B cell (primary cell): ENCODE measurements around the gene AGO3. TPM values are rescaled to one million over a fixed set of nuclear protein-coding genes. Genes with fewer than 3 reads are reported as not detected.

Source experiments
- ATAC-seq: fragments of 200-7000 bp; cut with Tn5 transposase; one replicate; pipeline ENCODE4 v1.10.0; 2021; ENCODE audit warnings: low read depth, mild to moderate bottlenecking, moderate number of reproducible peaks, moderate library complexity
- CTCF ChIA-PET: fragments of 350-600 bp; sonication (Branson Sonifier 250); formaldehyde crosslinking; loops from one replicate; lab custom pipeline; 2021; ENCODE audit warnings: antibody characterized with exemption, inconsistent platforms; lab: Charles Lee
- POLR2A ChIA-PET: fragments of 350-600 bp; sonication (Branson Sonifier 250); formaldehyde crosslinking; loops from one replicate; lab custom pipeline; 2021; ENCODE audit warnings: antibody characterized with exemption; lab: Charles Lee
- DNase-seq: peaks from one replicate; pipeline ENCODE4 v3.0.0; 2013
- H2AFZ ChIP-seq: 2 replicates; pipeline ENCODE4 v1.6.1; 2012; ENCODE audit warnings: mild to moderate bottlenecking, low read depth, low read length; ENCODE audit not compliant: insufficient read depth, poor library complexity, severe bottlenecking
- H3K27ac ChIP-seq, 2 donors: 1 replicate in 1 of 2; 2 replicates in 1 of 2; pipeline ENCODE4 v1.5.1; 2012 to 2013; ENCODE audit warnings: low read length in 2 of 2, mild to moderate bottlenecking in 2 of 2, moderate library complexity in 1 of 2
- H3K27me3 ChIP-seq, 4 experiments: fragments of 200-600 bp in 1 of 4; sonication (generic) in 1 of 4; replicated peaks in 1 of 4; 1 replicate in 2 of 4; 2 replicates in 2 of 4; pipeline versions ENCODE4 v1.6.1 to v1.7.0; 2013 to 2016; ENCODE audit warnings: low read length in 3 of 4, mild to moderate bottlenecking in 2 of 4, mixed read lengths in 1 of 4, moderate library complexity in 1 of 4; ENCODE audit not compliant: insufficient read depth in 4 of 4, control insufficient read depth in 3 of 4; ENCODE audit errors: control extremely low read depth in 1 of 4
- H3K36me3 ChIP-seq, 2 experiments: replicated peaks in 1 of 2; 1 replicate in 1 of 2; 2 replicates in 1 of 2; pipeline versions ENCODE4 v1.6.1 to v1.7.1; 2013; ENCODE audit warnings: low read length in 1 of 2; ENCODE audit not compliant: insufficient read depth in 2 of 2, control insufficient read depth in 1 of 2; ENCODE audit errors: control extremely low read depth in 1 of 2, extremely low read depth in 1 of 2
- H3K4me1 ChIP-seq, 2 donors: fragments of 200-600 bp in 1 of 2; sonication (generic) in 1 of 2; 1 replicate in 1 of 2; 2 replicates in 1 of 2; pipeline versions ENCODE4 v1.5.1 to v1.6.1; 2013 to 2017; ENCODE audit warnings: low read length in 2 of 2; ENCODE audit not compliant: control insufficient read depth in 2 of 2, insufficient read depth in 2 of 2
- H3K4me2 ChIP-seq: replicated peaks from 2 replicates; pipeline ENCODE3; 2012; ENCODE audit warnings: mild to moderate bottlenecking, low read depth, low read length; ENCODE audit not compliant: poor library complexity, severe bottlenecking
- H3K4me3 ChIP-seq, 5 experiments: fragments of 200-600 bp in 1 of 5; sonication (generic) in 1 of 5; 1 replicate in 3 of 5; 2 replicates in 2 of 5; pipeline versions ENCODE4 v1.5.1 to v1.7.0; 2011 to 2016; ENCODE audit warnings: low read length in 4 of 5, mild to moderate bottlenecking in 4 of 5, low read depth in 2 of 5, control low read depth in 1 of 5, moderate library complexity in 1 of 5; ENCODE audit not compliant: insufficient read depth in 1 of 5; ENCODE audit errors: control extremely low read depth in 1 of 5, extremely low read depth in 1 of 5
- H3K79me2 ChIP-seq: fragments of 200-600 bp; sonication (generic); one replicate; pipeline ENCODE4 v1.6.0; 2016; ENCODE audit warnings: low read length; ENCODE audit not compliant: control insufficient read depth, insufficient read depth
- H3K9ac ChIP-seq: fragments of 200-600 bp; sonication (generic); 2 replicates; pipeline ENCODE4 v1.6.1; 2017; ENCODE audit warnings: mild to moderate bottlenecking, low read length, moderate library complexity
- H3K9me3 ChIP-seq, 3 donors: one replicate each; pipeline versions ENCODE4 v1.6.1 to v1.7.1; 2013; ENCODE audit warnings: low read length in 2 of 3; ENCODE audit not compliant: control insufficient read depth in 2 of 3, insufficient read depth in 1 of 3; ENCODE audit errors: control extremely low read depth in 1 of 3
- H4K20me1 ChIP-seq: 2 replicates; pipeline ENCODE4 v1.6.0; 2012; ENCODE audit warnings: mild to moderate bottlenecking, low read length; ENCODE audit not compliant: insufficient read depth, control insufficient read depth, poor library complexity, severe bottlenecking
- H3K27ac Mint-ChIP-seq: one replicate; pipeline ENCODE4 v1.8.0; 2021; ENCODE audit warnings: mixed read lengths
- H3K27me3 Mint-ChIP-seq: one replicate; pipeline ENCODE4 v1.8.0; 2021; ENCODE audit warnings: mixed read lengths
- H3K4me1 Mint-ChIP-seq: one replicate; pipeline ENCODE4 v1.8.0; 2021; ENCODE audit warnings: mixed read lengths
- H3K4me3 Mint-ChIP-seq: one replicate; pipeline ENCODE4 v1.8.0; 2021; ENCODE audit warnings: mixed read lengths
- H3K9me3 Mint-ChIP-seq: one replicate; pipeline ENCODE4 v1.8.0; 2022; ENCODE audit warnings: mixed read lengths; ENCODE audit not compliant: insufficient read depth
- CTCF ChIP-seq: fragments of 200-600 bp; IDR thresholded peaks from one replicate; pipeline ENCODE4 v1.8.0; 2022; ENCODE audit warnings: antibody characterized with exemption, mild to moderate bottlenecking
- EZH2 ChIP-seq: IDR thresholded peaks from 2 replicates; pipeline ENCODE4 v1.6.1; 2012; ENCODE audit warnings: borderline replicate concordance, low read depth, mild to moderate bottlenecking, moderate library complexity, low read length; ENCODE audit not compliant: insufficient read depth, poor library complexity, severe bottlenecking
- WGBS: methylation state at CpG from one replicate; pipeline ENCODE4 v1.1.5; 2013; ENCODE audit warnings: missing lambda C conversion rate; ENCODE audit not compliant: insufficient coverage; 5-methylcytosine and 5-hydroxymethylcytosine counted together
- intact Hi-C: fragments of 100-400 bp; cut with micrococcal nuclease; formaldehyde crosslinking; loops from one replicate; pipeline ENCODE4 v1.10.0; 2022
- polyA plus RNA-seq: library from polyadenylated mRNA; depleted of rRNA; stranded (reverse); fragments of >200 nt; gene quantifications from 2 replicates; pipeline ENCODE4 v1.2.3, GENCODE V29; 2012
- total RNA-seq, 2 donors: library from RNA; stranded (reverse); fragments of 120-200 nt in 1 of 2; gene quantifications; 1 replicate in 1 of 2; 2 replicates in 1 of 2; pipeline versions ENCODE4 v1.2.3 to v1.2.4, GENCODE V29; 2013 to 2022

The AGO3 gene
- total and polyA plus RNA-seq, 2 donors (not counting 1 experiment from before 2014, with no cell fraction given), result 5.1 to 44.9 TPM

DNA sequence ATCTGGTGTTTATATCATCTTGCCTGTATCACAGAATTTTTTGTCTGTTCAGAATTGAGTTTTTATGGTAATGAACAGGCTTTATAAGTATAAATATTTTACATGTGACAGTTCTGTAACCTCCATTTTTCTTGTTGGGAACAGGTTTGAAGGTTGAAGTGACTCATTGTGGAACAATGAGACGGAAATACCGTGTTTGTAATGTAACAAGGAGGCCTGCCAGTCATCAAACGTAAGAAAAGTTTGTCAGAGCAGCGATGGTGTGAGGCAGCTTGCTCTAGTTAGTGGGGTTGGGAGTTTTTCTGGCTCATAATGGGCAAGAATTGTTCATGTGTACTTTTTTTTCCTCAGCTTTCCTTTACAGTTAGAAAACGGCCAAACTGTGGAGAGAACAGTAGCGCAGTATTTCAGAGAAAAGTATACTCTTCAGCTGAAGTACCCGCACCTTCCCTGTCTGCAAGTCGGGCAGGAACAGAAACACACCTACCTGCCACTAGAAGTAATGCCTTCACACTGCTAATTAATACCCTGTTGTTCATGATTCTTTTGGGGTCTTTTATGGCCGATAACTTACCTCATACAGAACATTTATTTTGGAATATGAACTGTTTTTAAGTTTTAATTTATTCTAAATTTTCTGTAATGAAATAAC is 77.8 kb downstream of the AGO3 start:
- Mint-ChIP-seq H3K27me3 (no peaks in the 10 kb centered on the region), H3K4me3 (no peak overlapping the region), H3K27ac (no peak overlapping the region), H3K9me3 (no peaks in the 10 kb centered on the region), H3K4me1 (no peaks in the 10 kb centered on the region)
- Histone ChIP-seq H3K4me2 (no peak overlapping the region), H3K27me3 (no peaks in the 10 kb centered on the region), H3K36me3 (peaks cover 0 to 20% of the 10 kb centered on the region in 2 experiments), H3K4me3 (no peak overlapping the region), H3K27ac (no peak overlapping the region), H3K79me2 (no peaks in the 10 kb centered on the region), H4K20me1 (no peaks in the 10 kb centered on the region), H3K4me1 (no peaks in the 10 kb centered on the region), H3K9ac (no peak overlapping the region), H3K9me3 (no peaks in the 10 kb centered on the region), H2AFZ (no peak overlapping the region)
- intact Hi-C loops, result no loop called here
- 87% methylated on average over 4 of the region's 9 CpGs for WGBS
- POLR2A ChIA-PET, result no interaction called here
- no peak for DNase-seq
- CTCF ChIA-PET, result no interaction called here
- no peak for ATAC-seq
- no peak for TF ChIP-seq CTCF
- TF ChIP-seq EZH2, result no peak

- no peaks in the 10 kb centered on the region for H3K79me2 ChIP-seq
- ATAC-seq, result no peak
- no peak overlapping the region for H2AFZ ChIP-seq
- ChIA-PET POLR2A (no interaction called here), CTCF (interaction anchor here (0.7 kb wide), 1 partner anchor 9 kb away, joined by 3 read pairs; no protein-coding TSS in a partner anchor)
- no peak overlapping the region for H3K27ac ChIP-seq
- intact Hi-C loops, result no loop called here
- no peaks in the 10 kb centered on the region for H4K20me1 ChIP-seq
- no peaks in the 10 kb centered on the region for H3K27me3 ChIP-seq
- H3K27ac Mint-ChIP-seq, result no peak overlapping the region
- H3K9ac ChIP-seq, result no peak overlapping the region
- no CpG with 5 or more reads among the region's 2 CpGs for WGBS
- no peaks in the 10 kb centered on the region for H3K4me1 Mint-ChIP-seq
- H3K4me1 ChIP-seq, result no peaks in the 10 kb centered on the region
- H3K36me3 ChIP-seq, result peaks cover 0 to 42% of the 10 kb centered on the region in 2 experiments
- H3K4me3 ChIP-seq, result no peak overlapping the region
- H3K9me3 ChIP-seq, result no peaks in the 10 kb centered on the region
- DNase-seq, result no peak
- TF ChIP-seq EZH2 (no peak), CTCF (no peak)
- no peaks in the 10 kb centered on the region for H3K27me3 Mint-ChIP-seq
- no peaks in the 10 kb centered on the region for H3K9me3 Mint-ChIP-seq
- no peak overlapping the region for H3K4me2 ChIP-seq
- no peak overlapping the region for H3K4me3 Mint-ChIP-seq
Observed at GRCh38 chr1:36014722-36015220, 83.9 kb downstream of the AGO3 start.
